K562 (cell line): ENCODE results near the gene SELPLG. TPM values are rescaled to one million over a fixed set of nuclear protein-coding genes. Genes with fewer than 3 reads are reported as not detected.

Source experiments
- ARID1B ChIP-seq: fragments of 450-650 bp; IDR thresholded peaks from 2 replicates; pipeline ENCODE4 v1.6.1; 2016; ENCODE audit warnings: antibody characterized with exemption, mild to moderate bottlenecking, inconsistent platforms
- ARID2 ChIP-seq: fragments of 450-650 bp; IDR thresholded peaks from 2 replicates; pipeline ENCODE4 v1.6.1; 2017; ENCODE audit warnings: antibody characterized with exemption, mild to moderate bottlenecking
- BHLHE40 ChIP-seq: IDR thresholded peaks from 2 replicates; pipeline ENCODE4 v1.6.1; 2011; ENCODE audit warnings: low read length, improper control_type of control experiment
- CREM ChIP-seq: IDR thresholded peaks from 2 replicates; pipeline ENCODE4 v1.6.1; 2014; ENCODE audit warnings: antibody characterized with exemption, low read depth
- E2F3 ChIP-seq: fragments of 250-450 bp; sonication (Bioruptor Pico); IDR thresholded peaks from 2 replicates; pipeline ENCODE4 v1.4.0; 2020; ENCODE audit warnings: mild to moderate bottlenecking
- GABPB1 ChIP-seq: sonication (generic); formaldehyde crosslinking; IDR thresholded peaks from 2 replicates; pipeline ENCODE4 v1.8.0; 2022; ENCODE audit warnings: mild to moderate bottlenecking, missing genetic modification reagents
- HOXB6 ChIP-seq: fragments of 250-450 bp; sonication (Bioruptor Pico); IDR thresholded peaks from 2 replicates; pipeline ENCODE4 v1.5.1; 2022; ENCODE audit warnings: mild to moderate bottlenecking, borderline replicate concordance
- IFI16 ChIP-seq: fragments of 250-450 bp; sonication (Bioruptor Pico); IDR thresholded peaks from 2 replicates; pipeline ENCODE4 v2.1.2; 2022; ENCODE audit warnings: mild to moderate bottlenecking, inconsistent platforms
- KDM2B ChIP-seq: fragments of 250-450 bp; sonication (Bioruptor Pico); IDR thresholded peaks from 2 replicates; pipeline ENCODE4 v1.8.0; 2021; ENCODE audit warnings: mild to moderate bottlenecking, moderate library complexity
- MAFK ChIP-seq: IDR thresholded peaks from 2 replicates; pipeline ENCODE4 v1.6.1; 2011; ENCODE audit warnings: low read length, improper control_type of control experiment
- MCM5 ChIP-seq: fragments of 450-650 bp; IDR thresholded peaks from 2 replicates; pipeline ENCODE4 v1.6.1; 2016; ENCODE audit warnings: low read depth
- MECOM ChIP-seq: fragments of 250-450 bp; sonication (Bioruptor Pico); IDR thresholded peaks from 2 replicates; pipeline ENCODE4 v1.8.0; 2022; ENCODE audit warnings: inconsistent platforms
- MYC ChIP-seq, 2 experiments: fragments of 250-450 bp in 1 of 2; sonication (Bioruptor Pico) in 1 of 2; IDR thresholded peaks; 2 replicates each; pipeline versions ENCODE4 v1.5.1 to v1.6.1; 2012 to 2021; ENCODE audit warnings: low read depth in 2 of 2, borderline replicate concordance in 1 of 2, improper control_type of control experiment in 1 of 2, low read length in 1 of 2, mild to moderate bottlenecking in 1 of 2, moderate library complexity in 1 of 2
- RB1 ChIP-seq: fragments of 450-650 bp; IDR thresholded peaks from 2 replicates; pipeline ENCODE4 v1.6.1; 2017; ENCODE audit warnings: low read depth, mild to moderate bottlenecking
- RUNX1 ChIP-seq: sonication (generic); IDR thresholded peaks from 2 replicates; pipeline ENCODE4 v1.6.1; 2016; ENCODE audit warnings: antibody characterized with exemption, low read depth
- YY1 ChIP-seq, 3 experiments: IDR thresholded peaks; 2 replicates each; pipeline ENCODE4 v1.6.1; 2011; ENCODE audit warnings: low read length in 2 of 3, mild to moderate bottlenecking in 2 of 3, moderate library complexity in 2 of 3, borderline replicate concordance in 1 of 3, control low read depth in 1 of 3, low read depth in 1 of 3; ENCODE audit not compliant: insufficient read depth in 3 of 3, insufficient replicate concordance in 2 of 3, control insufficient read depth in 1 of 3, insufficient read length in 1 of 3; ENCODE audit errors: extremely low read depth in 1 of 3
- ZNF124 ChIP-seq: sonication (generic); formaldehyde crosslinking; IDR thresholded peaks from 2 replicates; pipeline ENCODE4 v1.8.1; 2022; ENCODE audit warnings: missing genetic modification reagents
- ZNF3 ChIP-seq: fragments of 250-450 bp; sonication (Bioruptor Pico); IDR thresholded peaks from 2 replicates; pipeline ENCODE4 v1.5.0; 2021; ENCODE audit warnings: mild to moderate bottlenecking, moderate library complexity
- ZNF436 ChIP-seq: fragments of 250-450, 450-650 bp; sonication (Bioruptor Pico); formaldehyde crosslinking; IDR thresholded peaks from 2 replicates; pipeline ENCODE4 v1.7.0; 2020; ENCODE audit warnings: mild to moderate bottlenecking
- ZNF586 ChIP-seq: fragments of 450-650 bp; formaldehyde crosslinking; conservative IDR thresholded peaks from 2 replicates; pipeline ENCODE4 v1.4.0; 2020; ENCODE audit warnings: mild to moderate bottlenecking, moderate library complexity
- ZNF695 ChIP-seq: fragments of 450-650 bp; formaldehyde crosslinking; IDR thresholded peaks from 2 replicates; pipeline ENCODE4 v1.4.0; 2020; ENCODE audit warnings: mild to moderate bottlenecking, moderate library complexity
- polyA plus RNA-seq, 8 experiments: library from polyadenylated mRNA; depleted of rRNA in 4 of 8; stranded (reverse) in 5 of 8; unstranded in 3 of 8; fragments of >200 nt; fragmentation: Nextera tagmentation in 2 of 8; fragmentation: Illumina TruSeq in 1 of 8; extraction: Ambion mirVana in 2 of 8; extraction: Trizol in 1 of 8; gene quantifications; 2 replicates each; pipeline versions ENCODE4 v1.2.1 to v1.2.3, GENCODE V29; 2011 to 2014; ENCODE audit warnings: inconsistent platforms in 1 of 8, missing spikeins in 1 of 8
- total RNA-seq, 7 experiments: library from RNA; depleted of rRNA in 6 of 7; stranded (reverse); fragments of >200 nt in 6 of 7; fragmentation: Illumina TruSeq in 2 of 7; extraction: Trizol in 2 of 7; gene quantifications; 2 replicates each; pipeline versions ENCODE4 v1.2.1 to v1.2.3, GENCODE V29; 2011 to 2021; ENCODE audit warnings: low replicate concordance in 1 of 7
- TF ChIP-seq, protein P1 (sequence below): fragments of 250-450 bp; sonication (Bioruptor Pico); IDR thresholded peaks from 2 replicates; pipeline ENCODE4 v1.9.0; 2021; ENCODE audit warnings: mild to moderate bottlenecking
- TF ChIP-seq, protein P2 (sequence below): sonication (generic); formaldehyde crosslinking; IDR thresholded peaks from 2 replicates; pipeline ENCODE4 v1.8.1; 2023; ENCODE audit warnings: mild to moderate bottlenecking, missing genetic modification reagents
- TF ChIP-seq, protein P3 (sequence below): fragments of 200-800 bp; sonication (Bioruptor generic); IDR thresholded peaks from 2 replicates; pipeline ENCODE4 v1.6.1; 2017; ENCODE audit warnings: missing genetic modification characterization, missing compliant biosample characterization

SELPLG gene
- total and polyA plus RNA-seq, 9 of the 15 experiments (the other 6 are each of a cell fraction or from before 2014, with no cell fraction given), result 0.22 to 10.2 (median 1.7) TPM

DNA sequence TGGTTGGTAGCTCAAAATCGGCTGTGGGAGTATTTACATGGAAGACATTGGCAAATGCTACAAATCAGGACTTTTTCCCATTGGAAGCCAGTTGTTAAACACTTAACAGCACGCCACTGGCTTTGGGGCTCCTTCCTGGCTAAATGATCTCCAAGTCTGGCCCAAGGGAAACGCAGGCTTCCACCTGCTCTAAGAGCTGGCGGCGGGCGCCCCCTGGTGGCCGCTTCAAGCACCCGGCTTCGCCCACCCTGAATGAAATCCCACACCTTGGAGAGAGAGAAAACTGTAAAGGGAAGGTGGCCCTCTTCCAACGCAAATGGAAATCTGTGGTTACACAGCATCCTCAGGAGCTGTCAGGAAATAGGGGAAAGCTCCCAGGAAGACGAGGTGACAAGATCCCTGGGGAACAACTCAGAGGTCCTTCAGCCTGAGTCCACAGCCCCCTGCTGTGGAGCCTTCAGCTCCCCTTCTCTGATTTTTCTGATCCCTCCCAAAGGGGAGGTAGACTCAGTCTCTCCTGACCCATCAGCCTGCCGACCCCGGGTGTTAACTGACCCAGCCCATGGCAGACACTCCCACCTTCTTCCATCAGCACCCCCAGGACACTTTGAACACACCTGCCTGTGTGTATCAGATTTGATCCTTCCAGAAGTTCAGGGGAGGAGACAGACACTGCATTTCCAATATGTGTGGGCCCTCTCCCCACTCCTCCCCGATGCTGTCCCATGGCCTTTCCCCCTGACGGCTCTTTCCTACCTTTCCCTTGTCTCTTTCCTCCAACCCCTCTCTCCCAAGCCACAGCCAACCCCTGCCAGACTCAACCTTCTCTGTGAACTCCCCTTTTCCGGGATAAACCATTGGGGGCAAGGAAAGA, 15.4 kb downstream of the SELPLG start (continued):
- TF ChIP-seq MCM5 (no peak), KDM2B (no peak), ZNF3 (CRISPR knock-in tag) (no peak), RUNX1 (no peak), BHLHE40 (0 out of 2 replicates have a peak, but pooled peaks have one; percentile 14), HOXB6 (no peak), MAFK (no peak; the same call in 1 of the 2 replicates), ZNF124 (CRISPR knock-in tag) (no peak), IFI16 (CRISPR knock-in tag) (no peak), YY1 (IDR thresholded peaks at IDR 0.05; ENCODE audit: borderline replicate concordance in 1 of 3, control insufficient read depth in 1 of 3, extremely low read depth in 1 of 3, insufficient read depth in 3 of 3, insufficient read length in 1 of 3, insufficient replicate concordance in 2 of 3, low read depth in 1 of 3, low read length in 2 of 3) (peak in 1 of 3 experiments; percentile 33), MYC (IDR thresholded peaks at IDR 0.05; ENCODE audit: low read depth, low read length) (peak; percentile 56), MYC (CRISPR knock-in tag; IDR thresholded peaks at IDR 0.05; ENCODE audit: borderline replicate concordance, low read depth) (no peak), GABPB1 (CRISPR knock-in tag) (0 out of 2 replicates have a peak, but pooled peaks have one; percentile 16), ZNF586 (CRISPR knock-in tag) (no peak), ZNF436 (CRISPR knock-in tag) (no peak), MECOM (CRISPR knock-in tag) (no peak), ZNF695 (CRISPR knock-in tag) (no peak), CREM (no peak), ARID2 (peak; percentile 83), ARID1B (no peak), E2F3 (CRISPR knock-in tag) (no peak), RB1 (peak; percentile 58; the same call in 1 of the 2 replicates)
- TF ChIP-seq, protein P1, sequence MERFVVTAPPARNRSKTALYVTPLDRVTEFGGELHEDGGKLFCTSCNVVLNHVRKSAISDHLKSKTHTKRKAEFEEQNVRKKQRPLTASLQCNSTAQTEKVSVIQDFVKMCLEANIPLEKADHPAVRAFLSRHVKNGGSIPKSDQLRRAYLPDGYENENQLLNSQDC (CRISPR knock-in tag), result no peak
- TF ChIP-seq, protein P2, sequence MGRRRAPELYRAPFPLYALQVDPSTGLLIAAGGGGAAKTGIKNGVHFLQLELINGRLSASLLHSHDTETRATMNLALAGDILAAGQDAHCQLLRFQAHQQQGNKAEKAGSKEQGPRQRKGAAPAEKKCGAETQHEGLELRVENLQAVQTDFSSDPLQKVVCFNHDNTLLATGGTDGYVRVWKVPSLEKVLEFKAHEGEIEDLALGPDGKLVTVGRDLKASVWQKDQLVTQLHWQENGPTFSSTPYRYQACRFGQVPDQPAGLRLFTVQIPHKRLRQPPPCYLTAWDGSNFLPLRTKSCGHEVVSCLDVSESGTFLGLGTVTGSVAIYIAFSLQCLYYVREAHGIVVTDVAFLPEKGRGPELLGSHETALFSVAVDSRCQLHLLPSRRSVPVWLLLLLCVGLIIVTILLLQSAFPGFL, result no peak
- TF ChIP-seq, protein P3, sequence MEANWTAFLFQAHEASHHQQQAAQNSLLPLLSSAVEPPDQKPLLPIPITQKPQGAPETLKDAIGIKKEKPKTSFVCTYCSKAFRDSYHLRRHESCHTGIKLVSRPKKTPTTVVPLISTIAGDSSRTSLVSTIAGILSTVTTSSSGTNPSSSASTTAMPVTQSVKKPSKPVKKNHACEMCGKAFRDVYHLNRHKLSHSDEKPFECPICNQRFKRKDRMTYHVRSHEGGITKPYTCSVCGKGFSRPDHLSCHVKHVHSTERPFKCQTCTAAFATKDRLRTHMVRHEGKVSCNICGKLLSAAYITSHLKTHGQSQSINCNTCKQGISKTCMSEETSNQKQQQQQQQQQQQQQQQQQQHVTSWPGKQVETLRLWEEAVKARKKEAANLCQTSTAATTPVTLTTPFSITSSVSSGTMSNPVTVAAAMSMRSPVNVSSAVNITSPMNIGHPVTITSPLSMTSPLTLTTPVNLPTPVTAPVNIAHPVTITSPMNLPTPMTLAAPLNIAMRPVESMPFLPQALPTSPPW (CRISPR knock-in tag), result peak; percentile 26; the same call in 1 of the 2 replicates
